Measurements from ENCODE around the gene ZNF814.
A peak's percentile ranks its signal among the peaks of the same experiment; 100 is the strongest.

ZNF814 gene

DNA sequence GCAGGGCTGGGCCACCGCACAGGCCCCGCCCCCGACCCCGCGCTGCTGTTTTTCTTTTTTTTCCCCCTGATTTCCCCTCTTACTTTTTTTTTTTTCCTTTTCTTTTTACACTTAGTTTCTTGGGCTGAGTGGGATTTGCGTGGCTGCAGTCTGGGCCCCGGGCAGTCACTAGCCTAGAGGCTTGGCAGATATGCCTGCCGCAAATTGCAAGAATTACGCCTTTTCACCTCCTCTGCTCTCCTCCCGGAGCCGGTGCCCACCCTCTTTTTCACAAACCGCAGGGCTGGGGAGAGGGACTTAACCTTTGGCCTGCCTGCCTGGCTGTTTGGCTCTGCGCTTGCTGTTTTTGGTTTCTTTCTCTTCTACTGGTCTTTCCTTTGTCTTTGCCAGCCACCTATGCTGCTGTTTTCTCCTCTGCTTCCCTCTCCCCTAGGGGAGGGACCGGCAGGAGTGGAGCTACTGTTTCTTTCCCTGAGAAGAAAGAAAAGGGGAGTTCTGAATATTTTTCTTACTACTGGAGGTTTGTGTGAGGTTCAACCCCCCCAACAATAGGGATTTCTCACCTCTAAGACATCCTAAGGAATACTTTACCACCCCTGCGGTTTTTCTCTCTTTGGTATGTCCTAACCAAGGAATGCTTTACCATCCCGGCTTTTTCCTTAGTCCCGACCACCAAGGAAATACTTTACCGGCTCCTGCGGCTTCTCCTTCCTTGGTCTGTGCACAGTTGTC is 85.1 kb downstream of the ZNF814 start:
- no peak overlapping the region for H3K4me2 ChIP-seq (ENCODE audit: insufficient read depth, low read length)
- no peak overlapping the region for H3K27ac ChIP-seq (ENCODE audit: low read length)
- H3K36me3 ChIP-seq (ENCODE audit: insufficient read depth, low read length), result peaks cover 34% of the 10 kb centered on the region
- no peaks in the 10 kb centered on the region for H4K20me1 ChIP-seq (ENCODE audit: insufficient read depth, low read length)
- peaks cover 61% of the 10 kb centered on the region for H3K79me2 ChIP-seq (ENCODE audit: insufficient read depth, low read length)
- DNase-seq, result peak; percentile 18
- no peaks in the 10 kb centered on the region for H3K9me3 ChIP-seq (ENCODE audit: insufficient read depth, low read length, severe bottlenecking)
- no peak overlapping the region for H3K4me3 ChIP-seq (ENCODE audit: low read depth in 1 of 2, low read length in 2 of 2)
- ATAC-seq (ENCODE audit: insufficient read depth, low read depth), result no peak
- no peak for TF ChIP-seq EZH2 (IDR thresholded peaks at IDR 0.05; ENCODE audit: borderline replicate concordance, low read depth, low read length, severe bottlenecking)
- TF ChIP-seq, protein P1, sequence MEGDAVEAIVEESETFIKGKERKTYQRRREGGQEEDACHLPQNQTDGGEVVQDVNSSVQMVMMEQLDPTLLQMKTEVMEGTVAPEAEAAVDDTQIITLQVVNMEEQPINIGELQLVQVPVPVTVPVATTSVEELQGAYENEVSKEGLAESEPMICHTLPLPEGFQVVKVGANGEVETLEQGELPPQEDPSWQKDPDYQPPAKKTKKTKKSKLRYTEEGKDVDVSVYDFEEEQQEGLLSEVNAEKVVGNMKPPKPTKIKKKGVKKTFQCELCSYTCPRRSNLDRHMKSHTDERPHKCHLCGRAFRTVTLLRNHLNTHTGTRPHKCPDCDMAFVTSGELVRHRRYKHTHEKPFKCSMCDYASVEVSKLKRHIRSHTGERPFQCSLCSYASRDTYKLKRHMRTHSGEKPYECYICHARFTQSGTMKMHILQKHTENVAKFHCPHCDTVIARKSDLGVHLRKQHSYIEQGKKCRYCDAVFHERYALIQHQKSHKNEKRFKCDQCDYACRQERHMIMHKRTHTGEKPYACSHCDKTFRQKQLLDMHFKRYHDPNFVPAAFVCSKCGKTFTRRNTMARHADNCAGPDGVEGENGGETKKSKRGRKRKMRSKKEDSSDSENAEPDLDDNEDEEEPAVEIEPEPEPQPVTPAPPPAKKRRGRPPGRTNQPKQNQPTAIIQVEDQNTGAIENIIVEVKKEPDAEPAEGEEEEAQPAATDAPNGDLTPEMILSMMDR (IDR thresholded peaks at IDR 0.05; ENCODE audit: borderline replicate concordance, extremely low read depth, low read length, poor library complexity, severe bottlenecking), result no peak
- H3K4me1 ChIP-seq (ENCODE audit: insufficient read depth, low read length), result no peaks in the 10 kb centered on the region
- no peak overlapping the region for H2AFZ ChIP-seq (ENCODE audit: low read depth, low read length)
- no peak overlapping the region for H3K9ac ChIP-seq (ENCODE audit: low read depth, low read length)
- H3K27me3 ChIP-seq (ENCODE audit: insufficient read depth, low read length, poor library complexity), result no peaks in the 10 kb centered on the region

DNA sequence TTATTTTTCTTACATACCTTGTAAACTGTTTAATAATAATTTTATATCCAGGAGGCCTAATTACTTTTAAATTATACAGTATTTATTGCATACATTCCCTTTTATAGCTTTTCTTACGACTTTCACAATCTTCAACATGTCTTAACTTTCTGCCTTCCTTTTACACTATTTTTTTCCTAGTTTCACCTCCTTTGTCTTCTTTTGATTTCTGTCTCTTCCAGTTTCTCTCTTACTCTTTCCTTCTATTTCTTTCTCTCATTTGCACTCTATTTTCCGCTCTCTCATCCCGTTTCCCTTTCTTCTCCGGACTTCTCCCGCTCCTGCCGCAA is 85.6 kb downstream of the ZNF814 start:
- Histone ChIP-seq H3K9me3 (ENCODE audit: insufficient read depth, low read length, severe bottlenecking) (no peaks in the 10 kb centered on the region), H3K79me2 (ENCODE audit: insufficient read depth, low read length) (peaks cover 59% of the 10 kb centered on the region), H3K27ac (ENCODE audit: low read length) (no peak overlapping the region), H3K36me3 (ENCODE audit: insufficient read depth, low read length) (peaks cover 30% of the 10 kb centered on the region), H4K20me1 (ENCODE audit: insufficient read depth, low read length) (no peaks in the 10 kb centered on the region), H3K9ac (ENCODE audit: low read depth, low read length) (no peak overlapping the region), H2AFZ (ENCODE audit: low read depth, low read length) (no peak overlapping the region), H3K4me1 (ENCODE audit: insufficient read depth, low read length) (no peaks in the 10 kb centered on the region), H3K4me3 (ENCODE audit: low read depth in 1 of 2, low read length in 2 of 2) (no peak overlapping the region), H3K4me2 (ENCODE audit: insufficient read depth, low read length) (no peak overlapping the region), H3K27me3 (ENCODE audit: insufficient read depth, low read length, poor library complexity) (no peaks in the 10 kb centered on the region)
- TF ChIP-seq, protein P1 (IDR thresholded peaks at IDR 0.05; ENCODE audit: borderline replicate concordance, extremely low read depth, low read length, poor library complexity, severe bottlenecking), result no peak
- TF ChIP-seq EZH2 (IDR thresholded peaks at IDR 0.05; ENCODE audit: borderline replicate concordance, low read depth, low read length, severe bottlenecking), result no peak
- no peak for DNase-seq
- ATAC-seq (ENCODE audit: insufficient read depth, low read depth), result no peak

DNA sequence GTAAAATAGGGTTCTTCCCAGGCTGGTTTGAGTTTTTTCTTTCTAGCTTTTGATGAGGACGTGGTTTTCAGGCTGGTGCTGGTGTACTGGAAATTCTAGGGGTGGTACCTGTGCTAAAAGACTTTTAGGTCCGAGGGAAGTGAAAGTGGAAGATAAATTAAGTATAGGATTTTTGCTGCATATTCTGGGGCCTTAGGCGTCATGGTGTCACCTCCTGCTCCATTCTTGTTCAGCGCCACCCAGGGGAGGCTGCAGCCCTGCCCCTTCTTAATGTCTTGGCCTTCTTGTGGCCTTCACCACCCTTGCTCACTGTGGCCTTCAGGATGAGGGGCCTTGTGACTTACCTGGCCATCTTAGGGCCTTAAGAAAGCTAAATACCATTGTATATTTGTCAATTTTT is 86.6 kb downstream of the ZNF814 start:
- Histone ChIP-seq H3K27ac (ENCODE audit: low read length) (no peak overlapping the region), H3K4me1 (ENCODE audit: insufficient read depth, low read length) (no peaks in the 10 kb centered on the region)

More for the DNA sequence above, 86.6 kb downstream of the ZNF814 start:
- no peak for ATAC-seq (ENCODE audit: insufficient read depth, low read depth)
- Histone ChIP-seq H2AFZ (ENCODE audit: low read depth, low read length) (no peak overlapping the region), H3K36me3 (ENCODE audit: insufficient read depth, low read length) (peaks cover 21% of the 10 kb centered on the region), H3K9me3 (ENCODE audit: insufficient read depth, low read length, severe bottlenecking) (no peaks in the 10 kb centered on the region), H3K27me3 (ENCODE audit: insufficient read depth, low read length, poor library complexity) (no peaks in the 10 kb centered on the region), H3K4me3 (ENCODE audit: low read depth in 1 of 2, low read length in 2 of 2) (no peak overlapping the region), H3K4me2 (ENCODE audit: insufficient read depth, low read length) (no peak overlapping the region), H3K9ac (ENCODE audit: low read depth, low read length) (no peak overlapping the region), H4K20me1 (ENCODE audit: insufficient read depth, low read length) (no peaks in the 10 kb centered on the region), H3K79me2 (ENCODE audit: insufficient read depth, low read length) (peaks cover 50% of the 10 kb centered on the region)
- no peak for DNase-seq
- TF ChIP-seq, protein P1 (IDR thresholded peaks at IDR 0.05; ENCODE audit: borderline replicate concordance, extremely low read depth, low read length, poor library complexity, severe bottlenecking), result no peak
- no peak for TF ChIP-seq EZH2 (IDR thresholded peaks at IDR 0.05; ENCODE audit: borderline replicate concordance, low read depth, low read length, severe bottlenecking)
